GM19043 (cell line): Measurements from ENCODE around the gene AGAP3.

Experiments
- ATAC-seq: cut with Tn5 transposase; IDR thresholded peaks from one replicate; pipeline ENCODE4 v1.9.1; 2021; ENCODE audit warnings: low read depth; ENCODE audit not compliant: unreplicated experiment

The AGAP3 gene

GRCh38 chr7:151148319-151149259, 62.3 kb downstream of the AGAP3 start:
- ATAC-seq: no peak

GRCh38 chr7:151150388-151150787, 64.1 kb downstream of the AGAP3 start:
- no peak for ATAC-seq

- ATAC-seq: no peak
Observed at GRCh38 chr7:151152643-151153513, 66.6 kb downstream of the AGAP3 start.

GRCh38 chr7:151157645-151158329, 71.5 kb downstream of the AGAP3 start:
- ATAC-seq: no peak

- no peak for ATAC-seq
Observed at GRCh38 chr7:151161757-151162156, 75.5 kb downstream of the AGAP3 start.

- no peak for ATAC-seq
Observed at GRCh38 chr7:151166629-151167196, 80.4 kb downstream of the AGAP3 start.

GRCh38 chr7:151167197-151167961, 81.1 kb downstream of the AGAP3 start, which contains the start of gene GBX1:
Gene GBX1, minus strand, starts transcription at chr7:151167694. Its CDS starts 146 bp downstream, at chr7:151167548.
- ATAC-seq: no peak

GRCh38 chr7:151168003-151168786, 81.9 kb downstream of the AGAP3 start:
- ATAC-seq: no peak

- no peak for ATAC-seq
Observed at GRCh38 chr7:151168787-151169162, 82.5 kb downstream of the AGAP3 start.

GRCh38 chr7:151172273-151173141, 86.2 kb downstream of the AGAP3 start:
- peak; percentile 67 for ATAC-seq

GRCh38 chr7:151173386-151174245, 87.3 kb downstream of the AGAP3 start:
- ATAC-seq: no peak

GRCh38 chr7:151174246-151175046, 88.2 kb downstream of the AGAP3 start:
- no peak for ATAC-seq

- no peak for ATAC-seq
Observed at GRCh38 chr7:151175047-151175792, 88.9 kb downstream of the AGAP3 start.

- no peak for ATAC-seq
Observed at GRCh38 chr7:151175793-151176311, 89.6 kb downstream of the AGAP3 start.

GRCh38 chr7:151176401-151176800, 90.1 kb downstream of the AGAP3 start:
- no peak for ATAC-seq
